Measurements from ENCODE around the gene ZFAND3. TPM values are rescaled to one million over a fixed set of nuclear protein-coding genes. Genes with fewer than 3 reads are reported as not detected.

Gene ZFAND3
- polyA plus RNA-seq, 1 experiment, result 15.5 TPM

GRCh38 chr6:37787216-37787615 is 32.3 kb upstream of the ZFAND3 start:
- ChIA-PET POLR2A (no interaction called here), CTCF (no interaction called here)
- no peak for TF ChIP-seq CTCF (IDR thresholded peaks at IDR 0.05; ENCODE audit: low read depth, low read length)
- no peaks in the 10 kb centered on the region for H3K27me3 ChIP-seq (ENCODE audit: control insufficient read depth, insufficient read depth, low read length)
- no peak overlapping the region for H3K4me3 ChIP-seq (ENCODE audit: low read depth, low read length)
- H3K9me3 ChIP-seq (ENCODE audit: control insufficient read depth, insufficient read depth, low read length), result no peaks in the 10 kb centered on the region
- no peak for DNase-seq (ENCODE audit: low read depth, low spot score)
- no peak overlapping the region for H3K27ac ChIP-seq (ENCODE audit: low read depth, low read length)

GRCh38 chr6:37788259-37788658 is 31.3 kb upstream of the ZFAND3 start:
- no peak for DNase-seq (ENCODE audit: low read depth, low spot score)
- H3K9me3 ChIP-seq (ENCODE audit: control insufficient read depth, insufficient read depth, low read length), result no peaks in the 10 kb centered on the region
- CTCF ChIA-PET, result interaction anchor here (0.6 to 1.1 kb wide), 2 partner anchors 83 to 96 kb away, joined by 3 to 4 read pairs; no protein-coding TSS in a partner anchor
- H3K27me3 ChIP-seq (ENCODE audit: control insufficient read depth, insufficient read depth, low read length), result no peaks in the 10 kb centered on the region
- POLR2A ChIA-PET, result no interaction called here
- H3K27ac ChIP-seq (ENCODE audit: low read depth, low read length), result no peak overlapping the region
- no peak overlapping the region for H3K4me3 ChIP-seq (ENCODE audit: low read depth, low read length)
- no peak for TF ChIP-seq CTCF (IDR thresholded peaks at IDR 0.05; ENCODE audit: low read depth, low read length)

GRCh38 chr6:37791156-37791919 is 28.2 kb upstream of the ZFAND3 start:
- DNase-seq (ENCODE audit: low read depth, low spot score), result peak; percentile 93
- ChIA-PET CTCF (interaction anchor here (0.5 to 1.9 kb wide), 56 partner anchors 8 to 703 kb away, joined by 3 to 18 read pairs (median 4); partner anchors contain the start of gene ZFAND3), POLR2A (interaction anchor here (0.7 to 1.4 kb wide), 3 partner anchors 27 to 85 kb away, joined by 3 to 10 read pairs (median 3); partner anchors contain the start of gene ZFAND3)
- Histone ChIP-seq H3K27me3 (ENCODE audit: control insufficient read depth, insufficient read depth, low read length) (no peaks in the 10 kb centered on the region), H3K27ac (ENCODE audit: low read depth, low read length) (no peak overlapping the region), H3K4me3 (ENCODE audit: low read depth, low read length) (no peak overlapping the region), H3K9me3 (ENCODE audit: control insufficient read depth, insufficient read depth, low read length) (no peaks in the 10 kb centered on the region)
- peak; percentile 92 for TF ChIP-seq CTCF (IDR thresholded peaks at IDR 0.05; ENCODE audit: low read depth, low read length)

GRCh38 chr6:37792457-37793033 is 27.0 kb upstream of the ZFAND3 start:
- H3K27me3 ChIP-seq (ENCODE audit: control insufficient read depth, insufficient read depth, low read length), result no peaks in the 10 kb centered on the region
- POLR2A ChIA-PET, result interaction anchor here (0.7 to 1.0 kb wide), 3 partner anchors 26 to 236 kb away, joined by 4 to 11 read pairs (median 5); no protein-coding TSS in a partner anchor
- no peaks in the 10 kb centered on the region for H3K9me3 ChIP-seq (ENCODE audit: control insufficient read depth, insufficient read depth, low read length)
- no peak overlapping the region for H3K27ac ChIP-seq (ENCODE audit: low read depth, low read length)
- CTCF ChIA-PET, result interaction anchor here (0.6 to 1.7 kb wide), 10 partner anchors 8 to 842 kb away, joined by 3 to 10 read pairs (median 4); partner anchors contain the start of gene ZFAND3
- no peak for DNase-seq (ENCODE audit: low read depth, low spot score)
- no peak overlapping the region for H3K4me3 ChIP-seq (ENCODE audit: low read depth, low read length)
- no peak for TF ChIP-seq CTCF (IDR thresholded peaks at IDR 0.05; ENCODE audit: low read depth, low read length)

- H3K27me3 ChIP-seq (ENCODE audit: control insufficient read depth, insufficient read depth, low read length), result no peaks in the 10 kb centered on the region
- no peak overlapping the region for H3K27ac ChIP-seq (ENCODE audit: low read depth, low read length)
- DNase-seq (ENCODE audit: low read depth, low spot score), result no peak
- no peak for TF ChIP-seq CTCF (IDR thresholded peaks at IDR 0.05; ENCODE audit: low read depth, low read length)
- POLR2A ChIA-PET, result interaction anchor here (1.0 kb wide), 1 partner anchor 25 kb away, joined by 4 read pairs; no protein-coding TSS in a partner anchor
- CTCF ChIA-PET, result no interaction called here
- no peaks in the 10 kb centered on the region for H3K9me3 ChIP-seq (ENCODE audit: control insufficient read depth, insufficient read depth, low read length)
- H3K4me3 ChIP-seq (ENCODE audit: low read depth, low read length), result no peak overlapping the region
Measured at GRCh38 chr6:37793067-37793466, 26.5 kb upstream of the ZFAND3 start.

Measured in AG04450 (cell line).